Prostate gland (tissue), 2 donors: ENCODE data around the gene RNF217. TPM values are rescaled to one million over a fixed set of nuclear protein-coding genes. Genes with fewer than 3 reads are reported as not detected.

Source experiments
- DNase-seq: peaks from one replicate; pipeline ENCODE4 v3.0.0-alpha.2; 2019; ENCODE audit warnings: low spot score
- H3K27ac ChIP-seq, 2 donors: fragments of 200-600 bp; sonication (generic); 2 replicates each; pipeline ENCODE4 v1.5.1; 2017 to 2019
- H3K27me3 ChIP-seq: fragments of 200-600 bp; sonication (generic); replicated peaks from 2 replicates; pipeline ENCODE4 v1.5.1; 2019; ENCODE audit not compliant: insufficient read depth
- H3K36me3 ChIP-seq, 2 donors: fragments of 200-600 bp; sonication (generic); 1 replicate in 1 of 2; 2 replicates in 1 of 2; pipeline versions ENCODE4 v1.5.1 to v1.8.1; 2017 to 2019
- H3K4me1 ChIP-seq: fragments of 200-600 bp; sonication (generic); replicated peaks from 2 replicates; pipeline ENCODE4 v1.5.1; 2019
- H3K4me3 ChIP-seq, 2 donors: fragments of 200-600 bp; sonication (generic); 2 replicates each; pipeline ENCODE4 v1.5.1; 2017 to 2019
- H3K9me3 ChIP-seq: fragments of 200-600 bp; sonication (generic); 2 replicates; pipeline ENCODE4 v1.5.1; 2017
- CTCF ChIP-seq, 4 experiments: fragments of 200-600 bp in 2 of 4; fragments of 450-650 bp in 2 of 4; sonication (generic) in 2 of 4; IDR thresholded peaks; 1 replicate in 3 of 4; 2 replicates in 1 of 4; pipeline ENCODE4 v1.5.1; 2016 to 2019; ENCODE audit warnings: antibody characterized with exemption in 4 of 4, mild to moderate bottlenecking in 2 of 4, moderate library complexity in 2 of 4
- POLR2A ChIP-seq: fragments of 450-650 bp; IDR thresholded peaks from one replicate; pipeline ENCODE4 v1.6.1; 2016; ENCODE audit warnings: antibody characterized with exemption, mild to moderate bottlenecking
- POLR2AphosphoS5 ChIP-seq: sonication (generic); formaldehyde crosslinking; IDR thresholded peaks from one replicate; pipeline ENCODE4 v1.6.1; 2017; ENCODE audit warnings: antibody characterized with exemption
- WGBS: methylation state at CpG from one replicate; pipeline ENCODE4 v1.1.5; 2018; 5-methylcytosine and 5-hydroxymethylcytosine counted together
- intact Hi-C: fragments of 100-400 bp; cut with DNase I; formaldehyde crosslinking; loops from one replicate; pipeline ENCODE4 v1.14.2; 2022
- total RNA-seq, 2 donors: library from RNA; depleted of rRNA; stranded (reverse); fragments of >200 nt; gene quantifications; one replicate each; pipeline ENCODE4 v1.1.0, GENCODE V29; 2016

The RNF217 gene
- total RNA-seq, 2 donors from 2014 or later: 12.1 to 24.3 TPM

GRCh38 chr6:124974771-124975377 lies 12.6 kb downstream of the RNF217 start:
- Histone ChIP-seq H3K36me3 (no peaks in the 10 kb centered on the region), H3K9me3 (no peaks in the 10 kb centered on the region), H3K27me3 (no peaks in the 10 kb centered on the region), H3K4me3 (no peak overlapping the region), H3K27ac (no peak overlapping the region), H3K4me1 (no peaks in the 10 kb centered on the region)
- TF ChIP-seq CTCF (IDR thresholded peaks at IDR 0.05) (no peak), POLR2AphosphoS5 (no peak), POLR2A (no peak)
- intact Hi-C loops: no loop called here
- WGBS: 79% methylated on average over 6 of the region's 6 CpGs
- no peak for DNase-seq

GRCh38 chr6:124977067-124977908 lies 15.1 kb downstream of the RNF217 start:
- DNase-seq: no peak
- no peaks in the 10 kb centered on the region for H3K27me3 ChIP-seq
- 82% methylated on average over 1 of the region's 1 CpG for WGBS
- no peak overlapping the region for H3K4me3 ChIP-seq
- TF ChIP-seq POLR2A (no peak), CTCF (IDR thresholded peaks at IDR 0.05) (no peak), POLR2AphosphoS5 (no peak)
- no peak overlapping the region for H3K27ac ChIP-seq
- intact Hi-C loops: no loop called here
- no peaks in the 10 kb centered on the region for H3K36me3 ChIP-seq
- H3K9me3 ChIP-seq: no peaks in the 10 kb centered on the region
- no peaks in the 10 kb centered on the region for H3K4me1 ChIP-seq

GRCh38 chr6:124978451-124979293 lies 16.4 kb downstream of the RNF217 start:
- intact Hi-C loops: no loop called here
- 96% methylated on average over 10 of the region's 10 CpGs for WGBS
- Histone ChIP-seq H3K27me3 (no peaks in the 10 kb centered on the region), H3K36me3 (no peaks in the 10 kb centered on the region), H3K27ac (no peak overlapping the region), H3K9me3 (no peaks in the 10 kb centered on the region), H3K4me3 (no peak overlapping the region), H3K4me1 (no peaks in the 10 kb centered on the region)
- TF ChIP-seq POLR2A (no peak), POLR2AphosphoS5 (no peak)
- DNase-seq: no peak

GRCh38 chr6:124979294-124979678 lies 17.0 kb downstream of the RNF217 start:
- intact Hi-C loops: no loop called here
- Histone ChIP-seq H3K4me1 (no peaks in the 10 kb centered on the region), H3K9me3 (no peaks in the 10 kb centered on the region), H3K4me3 (no peak overlapping the region), H3K27me3 (no peaks in the 10 kb centered on the region), H3K36me3 (no peaks in the 10 kb centered on the region), H3K27ac (no peak overlapping the region)
- 96% methylated on average over 4 of the region's 4 CpGs for WGBS
- no peak for TF ChIP-seq POLR2A
- TF ChIP-seq POLR2AphosphoS5: no peak
- TF ChIP-seq CTCF (IDR thresholded peaks at IDR 0.05): no peak
- no peak for DNase-seq

GRCh38 chr6:124982669-124983068 lies 20.4 kb downstream of the RNF217 start:
- H3K4me1 ChIP-seq: no peaks in the 10 kb centered on the region
- intact Hi-C loops: no loop called here
- no peak overlapping the region for H3K4me3 ChIP-seq
- no peaks in the 10 kb centered on the region for H3K27me3 ChIP-seq
- no peaks in the 10 kb centered on the region for H3K36me3 ChIP-seq
- no peak overlapping the region for H3K27ac ChIP-seq
- TF ChIP-seq POLR2AphosphoS5: no peak
- no peak for TF ChIP-seq CTCF (IDR thresholded peaks at IDR 0.05)
- no peak for TF ChIP-seq POLR2A
- no peaks in the 10 kb centered on the region for H3K9me3 ChIP-seq
- no peak for DNase-seq
